K562 (cell line): ENCODE measurements around the gene FBP2. TPM values are rescaled to one million over a fixed set of nuclear protein-coding genes. Genes with fewer than 3 reads are reported as not detected.

Source experiments
- ATAC-seq: fragments of 200-7000 bp; cut with Tn5 transposase; 3 replicates; pipeline ENCODE4 v1.9.1; 2020; ENCODE audit warnings: moderate library complexity
- BruUV-seq: library from RNA; stranded (reverse); fragments of 400-500 nt; replicated peaks from 2 replicates; lab custom pipeline; 2021; lab: Mats Ljungman, UMichigan
- CTCF ChIA-PET: fragments of 300-600 bp; formaldehyde crosslinking; extraction: SDS; loops from one replicate; lab custom pipeline; 2021; ENCODE audit warnings: low intra/inter-chr PET ratio; lab: Yijun Ruan, JAX
- POLR2A ChIA-PET: fragments of 300-600, 350-650 bp; sonication (Branson Sonifier 250); formaldehyde crosslinking; extraction: SDS; loops from one replicate; lab custom pipeline; 2021; ENCODE audit warnings: antibody characterized with exemption, inconsistent platforms; lab: Yijun Ruan, JAX
- DNase-seq, 4 experiments: peaks; one replicate each; pipeline versions ENCODE4 v3.0.0 to v3.0.0-alpha.2; 2011 to 2018; ENCODE audit warnings: low spot score in 3 of 4, mixed read lengths in 3 of 4; ENCODE audit errors: extremely low read depth in 1 of 4
- FAIRE-seq: peaks from 2 replicates; lab custom pipeline; 2011; peaks lifted over from hg19 to GRCh38; lab: Jason Lieb, UNC
- H2AFZ ChIP-seq: 2 replicates; pipeline ENCODE4 v1.6.0; 2011; ENCODE audit warnings: low read depth, low read length, control low read depth, inconsistent platforms
- H3K27ac ChIP-seq: fragments of 200-600 bp; 3 replicates; pipeline ENCODE4 v1.8.0; 2011; ENCODE audit warnings: low read depth, mild to moderate bottlenecking, control low read depth, inconsistent platforms, low read length, moderate library complexity, mixed read lengths; ENCODE audit errors: extremely low read depth
- H3K27me3 ChIP-seq, 2 experiments: fragments of 300-600 bp in 1 of 2; 2 replicates in 1 of 2; 3 replicates in 1 of 2; pipeline versions ENCODE4 v1.6.0 to v1.8.0; 2011; ENCODE audit warnings: inconsistent platforms in 2 of 2, low read length in 2 of 2, mild to moderate bottlenecking in 1 of 2, mixed read lengths in 1 of 2, moderate library complexity in 1 of 2; ENCODE audit not compliant: control insufficient read depth in 2 of 2, insufficient read depth in 2 of 2
- H3K36me3 ChIP-seq: fragments of 300-600 bp; 3 replicates; pipeline ENCODE4 v1.8.0; 2011; ENCODE audit warnings: mild to moderate bottlenecking, low read length, inconsistent platforms; ENCODE audit not compliant: control insufficient read depth, insufficient read depth
- H3K4me1 ChIP-seq, 2 experiments: fragments of 200-600 bp in 1 of 2; replicated peaks in 1 of 2; 2 replicates in 1 of 2; 3 replicates in 1 of 2; pipeline versions ENCODE4 v1.5.1 to v1.8.0; 2011; ENCODE audit warnings: inconsistent platforms in 2 of 2, low read length in 2 of 2, mild to moderate bottlenecking in 1 of 2, mixed read lengths in 1 of 2, moderate library complexity in 1 of 2; ENCODE audit not compliant: control insufficient read depth in 2 of 2, insufficient read depth in 2 of 2
- H3K4me2 ChIP-seq: 2 replicates; pipeline ENCODE4 v1.6.1; 2011; ENCODE audit warnings: low read length, control low read depth, inconsistent platforms, mixed read lengths; ENCODE audit not compliant: insufficient read depth
- H3K4me3 ChIP-seq: fragments of 200-600 bp; sonication (generic), shearing (Covaris generic); 2 replicates; pipeline ENCODE4 v1.5.1; 2016; ENCODE audit warnings: control low read depth, inconsistent platforms
- H3K79me2 ChIP-seq: fragments of 200-600 bp; 3 replicates; pipeline ENCODE4 v1.8.0; 2011; ENCODE audit warnings: low read length, inconsistent platforms; ENCODE audit not compliant: control insufficient read depth, insufficient read depth
- H3K9ac ChIP-seq, 2 experiments: 2 replicates each; pipeline versions ENCODE4 v1.6.0 to v1.6.1; 2011; ENCODE audit warnings: low read depth in 2 of 2, low read length in 2 of 2, control low read depth in 1 of 2, inconsistent platforms in 1 of 2, mild to moderate bottlenecking in 1 of 2, mixed read lengths in 1 of 2; ENCODE audit not compliant: insufficient read depth in 1 of 2
- H3K9me1 ChIP-seq: one replicate; pipeline ENCODE4 v1.6.0; 2011; ENCODE audit warnings: inconsistent platforms, mild to moderate bottlenecking, low read length, moderate library complexity; ENCODE audit not compliant: control insufficient read depth, insufficient read depth
- H3K9me3 ChIP-seq: replicated peaks from 2 replicates; pipeline ENCODE4 v1.5.1; 2011; ENCODE audit warnings: low read depth, low read length, inconsistent platforms; ENCODE audit not compliant: control insufficient read depth, insufficient read depth
- H4K20me1 ChIP-seq: replicated peaks from 2 replicates; pipeline ENCODE4 v1.6.1; 2011; ENCODE audit warnings: low read length, inconsistent platforms, mixed read lengths; ENCODE audit not compliant: control insufficient read depth, insufficient read depth
- FOXA3 ChIP-seq, 2 experiments: fragments of 450-650 bp in 1 of 2; sonication (generic) in 1 of 2; formaldehyde crosslinking; IDR thresholded peaks in 1 of 2; conservative IDR thresholded peaks in 1 of 2; 2 replicates each; pipeline versions ENCODE4 v1.4.0 to v1.8.0; 2020 to 2022; ENCODE audit warnings: mild to moderate bottlenecking in 2 of 2, missing genetic modification reagents in 1 of 2
- GATAD2B ChIP-seq: fragments of 450-650 bp; IDR thresholded peaks from 2 replicates; pipeline ENCODE4 v1.6.1; 2017; ENCODE audit warnings: mild to moderate bottlenecking, borderline replicate concordance
- NR2C2 ChIP-seq, 2 experiments: fragments of 200-800 bp in 1 of 2; sonication (Bioruptor generic) in 1 of 2; sonication (generic) in 1 of 2; formaldehyde crosslinking in 1 of 2; IDR thresholded peaks; 2 replicates each; pipeline versions ENCODE4 v1.6.1 to v1.8.0; 2016 to 2022; ENCODE audit warnings: mild to moderate bottlenecking in 1 of 2, missing compliant biosample characterization in 1 of 2, missing genetic modification characterization in 1 of 2, missing genetic modification reagents in 1 of 2
- NUFIP1 ChIP-seq: fragments of 450-650 bp; IDR thresholded peaks from 2 replicates; pipeline ENCODE4 v1.6.1; 2018; ENCODE audit not compliant: partially characterized antibody
- RBM14 ChIP-seq: fragments of 200-400 bp; formaldehyde crosslinking; IDR thresholded peaks from 2 replicates; pipeline ENCODE4 v1.6.1; 2018; ENCODE audit warnings: low read depth, mild to moderate bottlenecking, low read length, moderate library complexity, borderline replicate concordance; ENCODE audit not compliant: insufficient read depth
- RFX7 ChIP-seq: fragments of 250-450 bp; sonication (Bioruptor Pico); IDR thresholded peaks from 2 replicates; pipeline ENCODE4 v1.5.1; 2021; ENCODE audit warnings: mild to moderate bottlenecking
- SMC3 ChIP-seq: conservative IDR thresholded peaks from 2 replicates; pipeline ENCODE4 v1.6.1; 2011; ENCODE audit warnings: low read depth, low read length, improper control_type of control experiment; ENCODE audit not compliant: insufficient read depth
- U2AF2 ChIP-seq: fragments of 200-400 bp; formaldehyde crosslinking; optimal IDR thresholded peaks from 2 replicates; pipeline ENCODE3; 2017; ENCODE audit warnings: low read depth, mild to moderate bottlenecking, low read length
- ZC3H11A ChIP-seq: IDR thresholded peaks from 2 replicates; pipeline ENCODE4 v1.6.1; 2012; ENCODE audit warnings: low read depth, low read length, improper control_type of control experiment
- ZEB2 ChIP-seq: fragments of 450-650 bp; IDR thresholded peaks from 2 replicates; pipeline ENCODE4 v1.6.1; 2016
- WGBS: fragments of 100-300 bp; shearing (Covaris generic); methylation state at CpG from one replicate; pipeline ENCODE4 v1.1.6; 2016; ENCODE audit warnings: low coverage, mixed read lengths; ENCODE audit not compliant: insufficient coverage; ENCODE audit errors: missing lambda C conversion rate; 5-methylcytosine and 5-hydroxymethylcytosine counted together
- in situ Hi-C: fragments of 300-500 bp; cut with MboI; formaldehyde crosslinking; loops from 4 replicates; pipeline ENCODE4 v1.15.0; 2018; ENCODE audit warnings: inconsistent platforms, mixed read lengths
- intact Hi-C: fragments of 100-400 bp; cut with micrococcal nuclease; formaldehyde crosslinking; loops from 2 replicates; pipeline ENCODE4 v1.14.2; 2022
- polyA plus RNA-seq, 8 experiments: library from polyadenylated mRNA; depleted of rRNA in 4 of 8; stranded (reverse) in 5 of 8; unstranded in 3 of 8; fragments of >200 nt; fragmentation: Nextera tagmentation in 2 of 8; fragmentation: Illumina TruSeq in 1 of 8; extraction: Ambion mirVana in 2 of 8; extraction: Trizol in 1 of 8; gene quantifications; 2 replicates each; pipeline versions ENCODE4 v1.2.1 to v1.2.3, GENCODE V29; 2011 to 2014; ENCODE audit warnings: inconsistent platforms in 1 of 8, missing spikeins in 1 of 8
- total RNA-seq, 7 experiments: library from RNA; depleted of rRNA in 6 of 7; stranded (reverse); fragments of >200 nt in 6 of 7; fragmentation: Illumina TruSeq in 2 of 7; extraction: Trizol in 2 of 7; gene quantifications; 2 replicates each; pipeline versions ENCODE4 v1.2.1 to v1.2.3, GENCODE V29; 2011 to 2021; ENCODE audit warnings: low replicate concordance in 1 of 7
- TF ChIP-seq, protein P1 (sequence below): sonication (generic); formaldehyde crosslinking; IDR thresholded peaks from 2 replicates; pipeline ENCODE4 v1.5.0; 2020; ENCODE audit warnings: missing genetic modification reagents
- TF ChIP-seq, protein P2 (sequence below): sonication (generic); formaldehyde crosslinking; IDR thresholded peaks from 2 replicates; pipeline ENCODE4 v1.9.0; 2022; ENCODE audit warnings: mild to moderate bottlenecking, missing genetic modification reagents
- TF ChIP-seq, protein P3 (sequence below): sonication (generic); formaldehyde crosslinking; IDR thresholded peaks from 2 replicates; pipeline ENCODE4 v1.8.0; 2022; ENCODE audit warnings: mild to moderate bottlenecking, missing genetic modification reagents

FBP2 gene
- total and polyA plus RNA-seq, 9 of the 15 experiments (the other 6 are each of a cell fraction or from before 2014, with no cell fraction given), result 0.06 TPM; not detected in 7

DNA sequence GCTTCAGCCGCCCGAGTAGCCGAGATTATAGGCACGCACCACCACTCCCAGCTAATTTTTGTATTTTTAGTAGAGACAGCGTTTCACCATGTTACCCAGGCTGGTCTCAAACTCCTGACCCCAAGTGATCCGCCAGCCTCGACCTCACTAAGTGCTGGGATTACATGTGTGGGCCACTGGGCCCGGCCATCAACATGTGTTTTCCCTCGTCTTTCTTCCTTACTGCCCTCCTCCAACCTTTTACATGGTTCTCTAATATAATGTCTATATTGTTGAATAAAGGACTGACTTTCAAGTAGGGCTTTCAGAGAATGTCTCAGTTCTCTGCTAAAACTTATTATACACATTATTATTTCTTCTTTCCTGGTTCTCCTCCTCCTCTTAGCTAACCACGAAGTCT lies 60.0 kb downstream of the FBP2 start:
- Histone ChIP-seq H3K4me3 (no peak overlapping the region), H3K4me1 (no peaks in the 10 kb centered on the region), H3K9me1 (no peaks in the 10 kb centered on the region), H3K9me3 (no peaks in the 10 kb centered on the region), H3K4me2 (no peak overlapping the region), H3K27ac (no peak overlapping the region), H3K79me2 (no peaks in the 10 kb centered on the region), H3K36me3 (no peaks in the 10 kb centered on the region), H4K20me1 (no peaks in the 10 kb centered on the region), H3K27me3 (no peaks in the 10 kb centered on the region; a peak in 1 of 5 replicates), H2AFZ (no peak overlapping the region), H3K9ac (no peak overlapping the region)
- WGBS, result 5% methylated on average over 10 of the region's 10 CpGs
- ChIA-PET CTCF (no interaction called here), POLR2A (no interaction called here)
- no TSS peak for BruUV-seq
- in situ Hi-C loops, result no loop called here
- ATAC-seq (no peak), DNase-seq (no peak), FAIRE-seq (no peak)
- intact Hi-C loops, result no loop called here
- TF ChIP-seq GATAD2B (no peak), U2AF2 (no peak), SMC3 (no peak), ZEB2 (no peak), NUFIP1 (no peak), ZC3H11A (no peak), RBM14 (no peak), NR2C2 (CRISPR knock-in tag; IDR thresholded peaks at IDR 0.05) (no peak), NR2C2 (tag; IDR thresholded peaks at IDR 0.05) (no peak), FOXA3 (CRISPR knock-in tag; conservative IDR thresholded peaks at IDR 0.05 in 1 of 2, IDR thresholded peaks at IDR 0.05 in 1 of 2) (no peak), RFX7 (CRISPR knock-in tag) (no peak)
- TF ChIP-seq, protein P1, sequence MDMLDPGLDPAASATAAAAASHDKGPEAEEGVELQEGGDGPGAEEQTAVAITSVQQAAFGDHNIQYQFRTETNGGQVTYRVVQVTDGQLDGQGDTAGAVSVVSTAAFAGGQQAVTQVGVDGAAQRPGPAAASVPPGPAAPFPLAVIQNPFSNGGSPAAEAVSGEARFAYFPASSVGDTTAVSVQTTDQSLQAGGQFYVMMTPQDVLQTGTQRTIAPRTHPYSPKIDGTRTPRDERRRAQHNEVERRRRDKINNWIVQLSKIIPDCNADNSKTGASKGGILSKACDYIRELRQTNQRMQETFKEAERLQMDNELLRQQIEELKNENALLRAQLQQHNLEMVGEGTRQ (CRISPR knock-in tag), result no peak
- TF ChIP-seq, protein P2, sequence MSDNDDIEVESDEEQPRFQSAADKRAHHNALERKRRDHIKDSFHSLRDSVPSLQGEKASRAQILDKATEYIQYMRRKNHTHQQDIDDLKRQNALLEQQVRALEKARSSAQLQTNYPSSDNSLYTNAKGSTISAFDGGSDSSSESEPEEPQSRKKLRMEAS (CRISPR knock-in tag), result no peak
- TF ChIP-seq, protein P3, sequence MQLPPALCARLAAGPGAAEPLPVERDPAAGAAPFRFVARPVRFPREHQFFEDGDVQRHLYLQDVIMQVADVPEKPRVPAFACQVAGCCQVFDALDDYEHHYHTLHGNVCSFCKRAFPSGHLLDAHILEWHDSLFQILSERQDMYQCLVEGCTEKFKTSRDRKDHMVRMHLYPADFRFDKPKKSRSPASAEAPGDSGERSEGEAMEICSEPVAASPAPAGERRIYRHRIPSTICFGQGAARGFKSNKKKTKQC, result no peak
